IMR-90 (cell line): Measurements from ENCODE around the gene GSTM1. TPM values are rescaled to one million over a fixed set of nuclear protein-coding genes. Genes with fewer than 3 reads are reported as not detected.

Experiments
- ATAC-seq: fragments of 200-7000 bp; cut with Tn5 transposase; 2 replicates; pipeline ENCODE4 v1.9.1; 2020; ENCODE audit warnings: low read depth, mild to moderate bottlenecking, moderate library complexity
- BruUV-seq: library from RNA; stranded (reverse); fragments of 400-500 nt; replicated peaks from 2 replicates; lab custom pipeline; 2021; lab: Mats Ljungman, UMichigan
- CTCF ChIA-PET: fragments of 300-600 bp; formaldehyde crosslinking; extraction: SDS; loops from one replicate; lab custom pipeline; 2021; ENCODE audit warnings: antibody characterized with exemption; lab: Yijun Ruan, JAX
- POLR2A ChIA-PET: fragments of 300-600 bp; sonication (Branson Sonifier 250); formaldehyde crosslinking; loops from one replicate; lab custom pipeline; 2022; ENCODE audit warnings: antibody characterized with exemption; ENCODE audit not compliant: unreplicated experiment; lab: Charles Lee
- DNase-seq: peaks from one replicate; pipeline ENCODE4 v3.0.0; 2013
- H2AFZ ChIP-seq: replicated peaks from 2 replicates; pipeline ENCODE3; 2013; ENCODE audit warnings: low read length, mild to moderate bottlenecking; ENCODE audit not compliant: poor library complexity
- H2AK5ac ChIP-seq: 2 replicates; pipeline ENCODE4 v1.6.1; 2013; ENCODE audit warnings: low read depth, low read length, inconsistent platforms
- H2AK9ac ChIP-seq: replicated peaks from 2 replicates; pipeline ENCODE3; 2013; ENCODE audit warnings: mild to moderate bottlenecking, low read depth, low read length, moderate library complexity; ENCODE audit not compliant: poor library complexity
- H2BK120ac ChIP-seq: 2 replicates; pipeline ENCODE4 v1.6.1; 2013; ENCODE audit warnings: low read depth, low read length, inconsistent platforms
- H2BK15ac ChIP-seq: 3 replicates; pipeline ENCODE4 v1.6.1; 2013; ENCODE audit warnings: low read depth, low read length, inconsistent platforms
- H2BK20ac ChIP-seq: 2 replicates; pipeline ENCODE4 v1.6.1; 2013; ENCODE audit warnings: low read depth, mild to moderate bottlenecking, inconsistent platforms, low read length, moderate library complexity
- H2BK5ac ChIP-seq: 2 replicates; pipeline ENCODE4 v1.6.1; 2013; ENCODE audit warnings: mild to moderate bottlenecking, low read depth, low read length, inconsistent platforms; ENCODE audit not compliant: poor library complexity, severe bottlenecking
- H3K14ac ChIP-seq: replicated peaks from 2 replicates; pipeline ENCODE4 v1.6.1; 2013; ENCODE audit warnings: low read depth, low read length, inconsistent platforms
- H3K18ac ChIP-seq: 2 replicates; pipeline ENCODE4 v1.6.1; 2013; ENCODE audit warnings: low read depth, low read length, control low read depth
- H3K23ac ChIP-seq: 2 replicates; pipeline ENCODE4 v1.6.1; 2013; ENCODE audit warnings: low read depth, low read length, inconsistent platforms
- H3K27ac ChIP-seq: 2 replicates; pipeline ENCODE4 v1.5.1; 2013; ENCODE audit warnings: mild to moderate bottlenecking, control low read depth, low read length; ENCODE audit not compliant: insufficient read depth
- H3K27me3 ChIP-seq: 2 replicates; pipeline ENCODE4 v1.6.1; 2013; ENCODE audit warnings: low read length; ENCODE audit not compliant: control insufficient read depth, insufficient read depth
- H3K36me3 ChIP-seq: 2 replicates; pipeline ENCODE4 v1.6.1; 2013; ENCODE audit warnings: low read length, mixed read lengths; ENCODE audit not compliant: control insufficient read depth, insufficient read depth
- H3K4ac ChIP-seq: 2 replicates; pipeline ENCODE4 v1.6.1; 2013; ENCODE audit warnings: low read depth, low read length, inconsistent platforms
- H3K4me1 ChIP-seq: 2 replicates; pipeline ENCODE4 v1.6.1; 2013; ENCODE audit warnings: low read length, mixed read lengths; ENCODE audit not compliant: control insufficient read depth, insufficient read depth
- H3K4me2 ChIP-seq: 2 replicates; pipeline ENCODE4 v1.6.1; 2013; ENCODE audit warnings: low read depth, mild to moderate bottlenecking, control low read depth, low read length, moderate library complexity
- H3K4me3 ChIP-seq: 2 replicates; pipeline ENCODE4 v1.5.1; 2013; ENCODE audit warnings: low read depth, mild to moderate bottlenecking, control low read depth, low read length, moderate library complexity; ENCODE audit not compliant: insufficient read depth
- H3K56ac ChIP-seq: 2 replicates; pipeline ENCODE4 v1.6.1; 2013; ENCODE audit warnings: low read length, inconsistent platforms; ENCODE audit not compliant: insufficient read depth; ENCODE audit errors: extremely low read depth
- H3K79me1 ChIP-seq, 2 experiments: 2 replicates each; pipeline ENCODE4 v1.6.1; 2013; ENCODE audit warnings: low read length in 2 of 2, inconsistent platforms in 1 of 2, low read depth in 1 of 2
- H3K9ac ChIP-seq: 2 replicates; pipeline ENCODE4 v1.6.1; 2013; ENCODE audit warnings: low read depth, low read length, control low read depth
- H3K9me1 ChIP-seq: 2 replicates; pipeline ENCODE4 v1.6.1; 2013; ENCODE audit warnings: low read length, inconsistent platforms; ENCODE audit not compliant: insufficient read depth
- H3K9me3 ChIP-seq: 2 replicates; pipeline ENCODE4 v1.6.1; 2013; ENCODE audit warnings: low read length; ENCODE audit not compliant: control insufficient read depth, insufficient read depth
- H4K20me1 ChIP-seq: 2 replicates; pipeline ENCODE4 v1.6.1; 2013; ENCODE audit warnings: low read length, inconsistent platforms; ENCODE audit not compliant: insufficient read depth
- H4K5ac ChIP-seq: 2 replicates; pipeline ENCODE4 v1.6.1; 2013; ENCODE audit warnings: mild to moderate bottlenecking, low read depth, low read length, control low read depth
- H4K8ac ChIP-seq, 2 experiments: 2 replicates each; pipeline ENCODE4 v1.6.1; 2013; ENCODE audit warnings: low read depth in 2 of 2, low read length in 2 of 2, control low read depth in 1 of 2, inconsistent platforms in 1 of 2
- H4K91ac ChIP-seq: 2 replicates; pipeline ENCODE4 v1.6.1; 2013; ENCODE audit warnings: low read depth, low read length, inconsistent platforms; ENCODE audit not compliant: insufficient read depth
- BHLHE40 ChIP-seq: fragments of 150-350 bp; IDR thresholded peaks from 2 replicates; pipeline ENCODE4 v1.6.1; 2016; ENCODE audit warnings: mild to moderate bottlenecking, low read depth, low read length
- CEBPB ChIP-seq: IDR thresholded peaks from 2 replicates; pipeline ENCODE4 v1.6.1; 2012; ENCODE audit warnings: low read depth, low read length, improper control_type of control experiment
- CHD1 ChIP-seq: IDR thresholded peaks from 2 replicates; pipeline ENCODE4 v1.6.1; 2012; ENCODE audit warnings: low read depth, low read length, improper control_type of control experiment
- FOS ChIP-seq: fragments of 150-350 bp; IDR thresholded peaks from 2 replicates; pipeline ENCODE4 v1.6.1; 2016; ENCODE audit warnings: low read depth, low read length
- MAFK ChIP-seq: IDR thresholded peaks from 2 replicates; pipeline ENCODE4 v1.6.1; 2012; ENCODE audit warnings: low read depth, low read length, improper control_type of control experiment
- MAZ ChIP-seq: IDR thresholded peaks from 2 replicates; pipeline ENCODE4 v1.6.1; 2012; ENCODE audit warnings: low read depth, mild to moderate bottlenecking, low read length, improper control_type of control experiment, moderate library complexity, borderline replicate concordance
- MXI1 ChIP-seq: IDR thresholded peaks from 2 replicates; pipeline ENCODE4 v1.6.1; 2012; ENCODE audit warnings: low read depth, mild to moderate bottlenecking, low read length, moderate library complexity, borderline replicate concordance
- NFE2L2 ChIP-seq: fragments of 150-350 bp; IDR thresholded peaks from 2 replicates; pipeline ENCODE4 v1.6.1; 2016; ENCODE audit warnings: low read depth, mild to moderate bottlenecking, low read length
- POLR2A ChIP-seq: IDR thresholded peaks from 2 replicates; pipeline ENCODE4 v1.6.1; 2012; ENCODE audit warnings: mild to moderate bottlenecking, low read depth, low read length
- RAD21 ChIP-seq: IDR thresholded peaks from 2 replicates; pipeline ENCODE4 v1.6.1; 2012; ENCODE audit warnings: low read length, improper control_type of control experiment
- RCOR1 ChIP-seq: IDR thresholded peaks from 2 replicates; pipeline ENCODE4 v1.6.1; 2012; ENCODE audit warnings: mild to moderate bottlenecking, low read length, improper control_type of control experiment; ENCODE audit not compliant: insufficient replicate concordance
- RFX5 ChIP-seq: IDR thresholded peaks from 2 replicates; pipeline ENCODE4 v1.8.0; 2012; ENCODE audit warnings: low read depth, mild to moderate bottlenecking, low read length, moderate library complexity
- SMC3 ChIP-seq: fragments of 150-350 bp; IDR thresholded peaks from 2 replicates; pipeline ENCODE4 v1.6.1; 2016; ENCODE audit warnings: low read depth, mild to moderate bottlenecking, antibody characterized with exemption, low read length, moderate library complexity
- WGBS, 2 experiments: methylation state at CpG; one replicate each; pipeline versions ENCODE4 v1.1.5 to v1.1.7; 2013; ENCODE audit warnings: missing lambda C conversion rate in 2 of 2; ENCODE audit not compliant: insufficient read length in 1 of 2; ENCODE audit errors: extremely low coverage in 2 of 2; 5-methylcytosine and 5-hydroxymethylcytosine counted together
- dilution Hi-C: fragments of 300-500 bp; cut with HindIII; formaldehyde crosslinking; loops from one replicate; pipeline ENCODE4 v1.14.3; 2018; ENCODE audit warnings: low sequenced_read_pairs; ENCODE audit not compliant: unreplicated experiment
- in situ Hi-C: fragments of 300-500 bp; cut with MboI; formaldehyde crosslinking; loops from 3 replicates; pipeline ENCODE4 v1.14.3; 2019; ENCODE audit warnings: low sequenced_read_pairs, inconsistent platforms, mixed read lengths
- intact Hi-C: fragments of 100-400 bp; cut with micrococcal nuclease; formaldehyde crosslinking; loops from 2 replicates; pipeline ENCODE4 v1.10.0; 2022
- polyA plus RNA-seq, 3 experiments: library from polyadenylated mRNA; depleted of rRNA; stranded (reverse); fragments of >200 nt; gene quantifications; 2 replicates each; pipeline ENCODE4 v1.2.3, GENCODE V29; 2012; ENCODE audit warnings: low replicate concordance in 1 of 3
- total RNA-seq: library from RNA; depleted of rRNA; stranded (reverse); fragments of >200 nt; gene quantifications from 2 replicates; pipeline ENCODE4 v1.2.3, GENCODE V29; 2012
- TF ChIP-seq, protein P1 (sequence below): fragments of 150-350 bp; IDR thresholded peaks from 2 replicates; pipeline ENCODE4 v1.6.1; 2016; ENCODE audit warnings: low read depth, mild to moderate bottlenecking, low read length, moderate library complexity, borderline replicate concordance
- TF ChIP-seq, protein P2 (sequence below): conservative IDR thresholded peaks from 2 replicates; pipeline ENCODE4 v1.5.1; 2012; ENCODE audit warnings: mild to moderate bottlenecking, low read depth, low read length, improper control_type of control experiment
- TF ChIP-seq, protein P3 (sequence below): fragments of 150-350 bp; IDR thresholded peaks from 2 replicates; pipeline ENCODE4 v1.6.1; 2017; ENCODE audit warnings: mild to moderate bottlenecking, antibody characterized with exemption, low read length, low read depth

Gene GSTM1
- total and polyA plus RNA-seq, 2 of the 4 experiments (the other 2 are of a cell fraction) = not detected

DNA sequence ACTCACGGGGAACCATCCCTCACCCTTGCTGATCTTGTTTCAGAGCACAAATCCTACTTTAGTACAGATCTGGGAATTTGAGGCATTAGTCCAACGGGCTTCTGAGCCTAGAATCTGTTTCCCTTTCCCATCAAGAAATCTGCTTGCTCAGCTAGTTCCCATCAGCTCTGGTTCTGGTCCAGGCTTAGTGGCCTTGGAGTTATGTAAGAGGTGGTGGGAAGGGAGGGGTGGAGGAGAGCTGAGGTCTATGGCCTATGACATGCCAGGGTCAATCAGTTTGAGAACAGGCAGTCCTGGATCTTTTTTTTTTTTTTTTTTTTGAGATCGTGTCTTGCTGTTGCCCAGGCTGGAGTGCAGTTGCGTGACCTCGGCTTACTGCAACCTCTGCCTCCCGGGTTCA is 4.1 kb downstream of the GSTM1 start:
- TF ChIP-seq MXI1 = no peak
- no peak for TF ChIP-seq RAD21
- TF ChIP-seq, protein P1, sequence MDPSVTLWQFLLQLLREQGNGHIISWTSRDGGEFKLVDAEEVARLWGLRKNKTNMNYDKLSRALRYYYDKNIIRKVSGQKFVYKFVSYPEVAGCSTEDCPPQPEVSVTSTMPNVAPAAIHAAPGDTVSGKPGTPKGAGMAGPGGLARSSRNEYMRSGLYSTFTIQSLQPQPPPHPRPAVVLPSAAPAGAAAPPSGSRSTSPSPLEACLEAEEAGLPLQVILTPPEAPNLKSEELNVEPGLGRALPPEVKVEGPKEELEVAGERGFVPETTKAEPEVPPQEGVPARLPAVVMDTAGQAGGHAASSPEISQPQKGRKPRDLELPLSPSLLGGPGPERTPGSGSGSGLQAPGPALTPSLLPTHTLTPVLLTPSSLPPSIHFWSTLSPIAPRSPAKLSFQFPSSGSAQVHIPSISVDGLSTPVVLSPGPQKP = no peak
- TF ChIP-seq POLR2A = no peak
- TF ChIP-seq CEBPB = no peak
- no peak for TF ChIP-seq CHD1
- no peak for TF ChIP-seq FOS
- no peak for TF ChIP-seq MAFK
- TF ChIP-seq RCOR1 = no peak
- TF ChIP-seq, protein P2, sequence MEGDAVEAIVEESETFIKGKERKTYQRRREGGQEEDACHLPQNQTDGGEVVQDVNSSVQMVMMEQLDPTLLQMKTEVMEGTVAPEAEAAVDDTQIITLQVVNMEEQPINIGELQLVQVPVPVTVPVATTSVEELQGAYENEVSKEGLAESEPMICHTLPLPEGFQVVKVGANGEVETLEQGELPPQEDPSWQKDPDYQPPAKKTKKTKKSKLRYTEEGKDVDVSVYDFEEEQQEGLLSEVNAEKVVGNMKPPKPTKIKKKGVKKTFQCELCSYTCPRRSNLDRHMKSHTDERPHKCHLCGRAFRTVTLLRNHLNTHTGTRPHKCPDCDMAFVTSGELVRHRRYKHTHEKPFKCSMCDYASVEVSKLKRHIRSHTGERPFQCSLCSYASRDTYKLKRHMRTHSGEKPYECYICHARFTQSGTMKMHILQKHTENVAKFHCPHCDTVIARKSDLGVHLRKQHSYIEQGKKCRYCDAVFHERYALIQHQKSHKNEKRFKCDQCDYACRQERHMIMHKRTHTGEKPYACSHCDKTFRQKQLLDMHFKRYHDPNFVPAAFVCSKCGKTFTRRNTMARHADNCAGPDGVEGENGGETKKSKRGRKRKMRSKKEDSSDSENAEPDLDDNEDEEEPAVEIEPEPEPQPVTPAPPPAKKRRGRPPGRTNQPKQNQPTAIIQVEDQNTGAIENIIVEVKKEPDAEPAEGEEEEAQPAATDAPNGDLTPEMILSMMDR = no peak
- TF ChIP-seq, protein P3, sequence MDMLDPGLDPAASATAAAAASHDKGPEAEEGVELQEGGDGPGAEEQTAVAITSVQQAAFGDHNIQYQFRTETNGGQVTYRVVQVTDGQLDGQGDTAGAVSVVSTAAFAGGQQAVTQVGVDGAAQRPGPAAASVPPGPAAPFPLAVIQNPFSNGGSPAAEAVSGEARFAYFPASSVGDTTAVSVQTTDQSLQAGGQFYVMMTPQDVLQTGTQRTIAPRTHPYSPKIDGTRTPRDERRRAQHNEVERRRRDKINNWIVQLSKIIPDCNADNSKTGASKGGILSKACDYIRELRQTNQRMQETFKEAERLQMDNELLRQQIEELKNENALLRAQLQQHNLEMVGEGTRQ = no peak
- TF ChIP-seq MAZ = no peak
- TF ChIP-seq NFE2L2 = no peak
- TF ChIP-seq BHLHE40 = no peak
- no peak for TF ChIP-seq SMC3
- TF ChIP-seq RFX5 = no peak
- H3K9me3 ChIP-seq = no peaks in the 10 kb centered on the region
- no peaks in the 10 kb centered on the region for H3K79me1 ChIP-seq
- no peak overlapping the region for H2BK15ac ChIP-seq
- no peak overlapping the region for H3K18ac ChIP-seq
- no peak overlapping the region for H4K91ac ChIP-seq
- no TSS peak for BruUV-seq
- WGBS, 2 experiments = no CpG with 5 or more reads among the region's 6 CpGs
- H2BK120ac ChIP-seq = no peak overlapping the region
- ATAC-seq = no peak
- H3K27me3 ChIP-seq = no peaks in the 10 kb centered on the region
- H3K23ac ChIP-seq = no peak overlapping the region
- DNase-seq = no peak
- no peak overlapping the region for H4K8ac ChIP-seq
- in situ Hi-C loops = no loop called here
- H3K36me3 ChIP-seq = no peaks in the 10 kb centered on the region
- no peak overlapping the region for H3K4me2 ChIP-seq
- no peak overlapping the region for H2BK5ac ChIP-seq
- no peak overlapping the region for H3K4ac ChIP-seq
- H3K4me1 ChIP-seq = no peaks in the 10 kb centered on the region
- H2BK20ac ChIP-seq = no peak overlapping the region
- intact Hi-C loops = no loop called here
- H3K9ac ChIP-seq = no peak overlapping the region
- H3K14ac ChIP-seq = no peak overlapping the region
- H3K4me3 ChIP-seq = no peak overlapping the region
- ChIA-PET CTCF (no interaction called here), POLR2A (no interaction called here)
- no peak overlapping the region for H4K5ac ChIP-seq
- no peak overlapping the region for H3K56ac ChIP-seq
- H3K27ac ChIP-seq = no peak overlapping the region
- H3K9me1 ChIP-seq = no peaks in the 10 kb centered on the region
- H2AK9ac ChIP-seq = no peak overlapping the region
- no peak overlapping the region for H2AK5ac ChIP-seq
- dilution Hi-C loops = no loop called here
- H2AFZ ChIP-seq = no peak overlapping the region
- H4K20me1 ChIP-seq = no peaks in the 10 kb centered on the region
